Measurements from ENCODE around the gene SYNE2.

DNA sequence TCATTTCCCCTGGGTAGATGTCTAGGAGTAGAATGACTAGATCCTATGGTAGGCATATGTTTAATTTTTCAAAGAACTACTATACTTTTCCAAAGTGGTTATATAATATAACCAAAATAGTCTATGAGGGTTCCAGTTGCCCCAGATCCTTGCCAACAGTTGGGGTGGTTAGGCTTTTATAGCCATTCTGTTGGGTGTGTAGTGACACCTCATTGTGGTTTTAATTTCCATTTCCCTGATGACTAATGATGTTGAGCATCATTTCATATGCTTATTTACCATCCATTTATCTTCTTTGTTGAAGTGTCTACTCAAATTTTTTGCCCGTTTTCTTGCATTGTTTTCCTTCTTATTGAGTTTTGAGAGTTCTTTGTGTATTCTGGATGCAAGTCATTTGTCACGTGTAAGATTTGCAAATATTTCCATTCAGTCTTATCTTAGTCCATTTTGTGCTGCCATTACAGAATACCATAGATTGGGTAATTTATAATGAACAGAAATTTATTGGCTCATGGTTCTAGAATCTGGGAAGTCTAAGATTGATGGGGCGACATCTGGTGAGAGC is 4.7 kb downstream of the SYNE2 start:
- TF ChIP-seq, protein P1, sequence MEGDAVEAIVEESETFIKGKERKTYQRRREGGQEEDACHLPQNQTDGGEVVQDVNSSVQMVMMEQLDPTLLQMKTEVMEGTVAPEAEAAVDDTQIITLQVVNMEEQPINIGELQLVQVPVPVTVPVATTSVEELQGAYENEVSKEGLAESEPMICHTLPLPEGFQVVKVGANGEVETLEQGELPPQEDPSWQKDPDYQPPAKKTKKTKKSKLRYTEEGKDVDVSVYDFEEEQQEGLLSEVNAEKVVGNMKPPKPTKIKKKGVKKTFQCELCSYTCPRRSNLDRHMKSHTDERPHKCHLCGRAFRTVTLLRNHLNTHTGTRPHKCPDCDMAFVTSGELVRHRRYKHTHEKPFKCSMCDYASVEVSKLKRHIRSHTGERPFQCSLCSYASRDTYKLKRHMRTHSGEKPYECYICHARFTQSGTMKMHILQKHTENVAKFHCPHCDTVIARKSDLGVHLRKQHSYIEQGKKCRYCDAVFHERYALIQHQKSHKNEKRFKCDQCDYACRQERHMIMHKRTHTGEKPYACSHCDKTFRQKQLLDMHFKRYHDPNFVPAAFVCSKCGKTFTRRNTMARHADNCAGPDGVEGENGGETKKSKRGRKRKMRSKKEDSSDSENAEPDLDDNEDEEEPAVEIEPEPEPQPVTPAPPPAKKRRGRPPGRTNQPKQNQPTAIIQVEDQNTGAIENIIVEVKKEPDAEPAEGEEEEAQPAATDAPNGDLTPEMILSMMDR (IDR thresholded peaks at IDR 0.05; ENCODE audit: insufficient read depth, low read length): no peak
- TF ChIP-seq POLR2AphosphoS5 (IDR thresholded peaks at IDR 0.05; ENCODE audit: low read depth) (no peak), GABPA (IDR thresholded peaks at IDR 0.05; ENCODE audit: low read depth) (no peak), REST (IDR thresholded peaks at IDR 0.05; ENCODE audit: insufficient replicate concordance, low read depth) (no peak), SPI1 (IDR thresholded peaks at IDR 0.05; ENCODE audit: borderline replicate concordance, low read depth) (no peak)

All from HL-60 (cell line).